Measurements from ENCODE around the gene ERCC6L2. TPM values are rescaled to one million over a fixed set of nuclear protein-coding genes. Genes with fewer than 3 reads are reported as not detected.

The ERCC6L2 gene
- total and polyA plus RNA-seq, 2 of the 4 experiments (the other 2 are of a cell fraction): 13.0 to 67.6 TPM

DNA sequence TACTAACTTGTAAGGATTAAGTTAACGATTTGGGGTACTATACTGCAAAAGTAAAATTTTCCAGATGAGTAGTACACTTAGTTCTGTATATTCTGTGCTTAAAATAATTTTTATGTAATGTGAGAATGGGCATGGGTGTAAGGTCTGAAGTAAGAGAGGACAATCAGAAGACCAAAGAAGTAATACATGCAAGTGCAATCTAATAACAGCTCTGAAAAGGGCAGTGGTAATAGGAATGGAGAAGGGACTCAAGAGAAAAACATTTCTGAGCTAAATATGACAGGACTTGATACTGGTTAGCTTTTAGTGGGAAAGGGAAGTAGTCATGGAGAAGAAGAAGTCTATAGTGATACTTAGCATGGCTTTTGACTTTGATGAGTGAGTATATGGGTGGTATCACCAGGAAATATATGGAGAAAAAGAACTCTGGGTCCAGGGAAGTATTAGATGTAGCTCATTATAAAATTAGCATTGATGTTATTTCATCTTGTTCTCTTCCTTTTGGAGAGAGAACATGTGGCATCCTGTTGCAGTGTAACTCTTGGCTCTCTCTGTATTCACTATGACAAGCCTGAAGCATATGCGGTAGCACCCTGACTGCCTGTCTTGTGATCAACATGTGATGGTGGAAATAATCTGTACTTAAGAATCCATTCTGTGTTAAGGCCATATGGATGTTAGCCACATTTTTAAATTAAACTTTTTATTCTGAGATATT, 60.5 kb downstream of the ERCC6L2 start:
- dilution Hi-C loops (cut with HindIII; ENCODE audit: low sequenced_read_pairs, unreplicated experiment) (no loop called here), intact Hi-C loops (cut with micrococcal nuclease) (no loop called here), in situ Hi-C loops (cut with MboI; ENCODE audit: low sequenced_read_pairs) (no loop called here)
- H2BK5ac ChIP-seq (ENCODE audit: low read depth, low read length, poor library complexity, severe bottlenecking): no peak overlapping the region
- peaks cover 4% of the 10 kb centered on the region; the same call in 1 of the 2 replicates for H3K9me1 ChIP-seq (ENCODE audit: insufficient read depth, low read length)
- no peak overlapping the region for H2BK20ac ChIP-seq (ENCODE audit: low read depth, low read length)
- peaks cover 4% of the 10 kb centered on the region for H3K4me1 ChIP-seq (ENCODE audit: control insufficient read depth, insufficient read depth, low read length)
- ChIA-PET CTCF (no interaction called here), POLR2A (ENCODE audit: unreplicated experiment) (no interaction called here)
- no TSS peak for BruUV-seq (replicated peaks)
- no peak overlapping the region for H3K14ac ChIP-seq (replicated peaks; ENCODE audit: low read depth, low read length)
- H3K56ac ChIP-seq (ENCODE audit: extremely low read depth, insufficient read depth, low read length): no peak overlapping the region
- H3K23ac ChIP-seq (ENCODE audit: low read depth, low read length): no peak overlapping the region
- no peak overlapping the region for H2AK9ac ChIP-seq (replicated peaks; ENCODE audit: low read depth, low read length, poor library complexity)
- H4K20me1 ChIP-seq (ENCODE audit: insufficient read depth, low read length): no peaks in the 10 kb centered on the region
- H2AK5ac ChIP-seq (ENCODE audit: low read depth, low read length): no peak overlapping the region
- no peak for DNase-seq
- no peak overlapping the region for H2AFZ ChIP-seq (replicated peaks; ENCODE audit: low read length, poor library complexity)
- no peak overlapping the region for H3K4me3 ChIP-seq (ENCODE audit: insufficient read depth, low read depth, low read length)
- no peak overlapping the region for H4K8ac ChIP-seq (ENCODE audit: low read depth in 2 of 2, low read length in 2 of 2)
- H3K18ac ChIP-seq (ENCODE audit: low read depth, low read length): no peak overlapping the region
- WGBS, 2 experiments (ENCODE audit: extremely low coverage in 2 of 2, insufficient read length in 1 of 2): no CpG with 5 or more reads among the region's 2 CpGs
- no peaks in the 10 kb centered on the region for H3K9me3 ChIP-seq (ENCODE audit: control insufficient read depth, insufficient read depth, low read length)
- H2BK15ac ChIP-seq (ENCODE audit: low read depth, low read length): no peak overlapping the region
- H2BK120ac ChIP-seq (ENCODE audit: low read depth, low read length): no peak overlapping the region
- H3K4ac ChIP-seq (ENCODE audit: low read depth, low read length): no peak overlapping the region
- H3K27ac ChIP-seq (ENCODE audit: insufficient read depth, low read length): no peak overlapping the region
- H4K91ac ChIP-seq (ENCODE audit: insufficient read depth, low read depth, low read length): no peak overlapping the region
- H3K9ac ChIP-seq (ENCODE audit: low read depth, low read length): no peak overlapping the region
- no peak for TF ChIP-seq CEBPB (IDR thresholded peaks at IDR 0.05; ENCODE audit: low read depth, low read length)
- no peak for TF ChIP-seq MXI1 (IDR thresholded peaks at IDR 0.05; ENCODE audit: borderline replicate concordance, low read depth, low read length)
- TF ChIP-seq POLR2A (IDR thresholded peaks at IDR 0.05; ENCODE audit: low read depth, low read length): no peak
- no peak for TF ChIP-seq MAFK (IDR thresholded peaks at IDR 0.05; ENCODE audit: low read depth, low read length)
- no peak for TF ChIP-seq FOS (IDR thresholded peaks at IDR 0.05; ENCODE audit: low read depth, low read length)
- TF ChIP-seq, protein P1, sequence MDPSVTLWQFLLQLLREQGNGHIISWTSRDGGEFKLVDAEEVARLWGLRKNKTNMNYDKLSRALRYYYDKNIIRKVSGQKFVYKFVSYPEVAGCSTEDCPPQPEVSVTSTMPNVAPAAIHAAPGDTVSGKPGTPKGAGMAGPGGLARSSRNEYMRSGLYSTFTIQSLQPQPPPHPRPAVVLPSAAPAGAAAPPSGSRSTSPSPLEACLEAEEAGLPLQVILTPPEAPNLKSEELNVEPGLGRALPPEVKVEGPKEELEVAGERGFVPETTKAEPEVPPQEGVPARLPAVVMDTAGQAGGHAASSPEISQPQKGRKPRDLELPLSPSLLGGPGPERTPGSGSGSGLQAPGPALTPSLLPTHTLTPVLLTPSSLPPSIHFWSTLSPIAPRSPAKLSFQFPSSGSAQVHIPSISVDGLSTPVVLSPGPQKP (IDR thresholded peaks at IDR 0.05; ENCODE audit: borderline replicate concordance, low read depth, low read length): no peak
- no peak for TF ChIP-seq CHD1 (IDR thresholded peaks at IDR 0.05; ENCODE audit: low read depth, low read length)
- TF ChIP-seq RCOR1 (IDR thresholded peaks at IDR 0.05; ENCODE audit: insufficient replicate concordance, low read length): no peak
- TF ChIP-seq RFX5 (IDR thresholded peaks at IDR 0.05; ENCODE audit: low read depth, low read length): no peak
- TF ChIP-seq NFE2L2 (IDR thresholded peaks at IDR 0.05; ENCODE audit: low read depth, low read length): no peak
- TF ChIP-seq SMC3 (IDR thresholded peaks at IDR 0.05; ENCODE audit: low read depth, low read length): no peak
- TF ChIP-seq MAZ (IDR thresholded peaks at IDR 0.05; ENCODE audit: borderline replicate concordance, low read depth, low read length): no peak
- no peak for TF ChIP-seq RAD21 (IDR thresholded peaks at IDR 0.05; ENCODE audit: low read length)
- TF ChIP-seq CTCF (conservative IDR thresholded peaks at IDR 0.05; ENCODE audit: low read depth, low read length): no peak
- no peak for TF ChIP-seq BHLHE40 (IDR thresholded peaks at IDR 0.05; ENCODE audit: low read depth, low read length)
- no peak for ATAC-seq (ENCODE audit: low read depth)
- peaks cover 13% of the 10 kb centered on the region for H3K36me3 ChIP-seq (ENCODE audit: control insufficient read depth, insufficient read depth, low read length)
- H3K27me3 ChIP-seq (ENCODE audit: control insufficient read depth, insufficient read depth, low read length): no peaks in the 10 kb centered on the region
- H3K79me1 ChIP-seq (ENCODE audit: low read depth in 1 of 2, low read length in 2 of 2): peaks cover 0 to 7% of the 10 kb centered on the region in 2 experiments; a peak in 1 of 4 replicates
- no peak overlapping the region for H4K5ac ChIP-seq (ENCODE audit: low read depth, low read length)
- H3K4me2 ChIP-seq (ENCODE audit: low read depth, low read length): no peak overlapping the region
